Hematopoietic multipotent progenitor cell treated with erythropoietin and hydrocortisone succinate and interleukin-3 and kit ligand, for 4 days (in vitro differentiated cells): Measurements from ENCODE around the gene ATF6.
"Not testable (repeated sequence)": the region's sequence is repeated elsewhere in the genome, so short reads cannot be mapped to it uniquely, and the experiment has no call there.

ENCODE experiments used
- DNase-seq: peaks from one replicate; pipeline ENCODE4 v3.0.0-alpha.2; 2015

ATF6 gene

GRCh38 chr1:161766102-161766981, at the start of gene ATF6:
Gene ATF6 (plus strand): TSS chr1:161766320. CDS start chr1:161766361, 41 bp downstream.
- DNase-seq: peak; percentile 96

GRCh38 chr1:161718559-161719324, 47.4 kb upstream of the ATF6 start:
- DNase-seq: no peak

- no peak for DNase-seq
Observed at GRCh38 chr1:161719325-161719611, 46.9 kb upstream of the ATF6 start.

GRCh38 chr1:161720422-161720821, 45.7 kb upstream of the ATF6 start:
- peak; percentile 40 for DNase-seq

GRCh38 chr1:161720956-161721737, 45.0 kb upstream of the ATF6 start, which contains the start of gene FCRLB:
Gene FCRLB (plus strand): TSS chr1:161721544. CDS start chr1:161722673, 1,129 bp downstream.
- DNase-seq: peak; percentile 41

GRCh38 chr1:161721738-161722343, 44.3 kb upstream of the ATF6 start:
- peak; percentile 77 for DNase-seq

- no peak for DNase-seq
Observed at GRCh38 chr1:161722406-161722805, 43.7 kb upstream of the ATF6 start.

GRCh38 chr1:161723459-161724141, 42.5 kb upstream of the ATF6 start:
- no peak for DNase-seq

GRCh38 chr1:161725258-161725907, 40.7 kb upstream of the ATF6 start:
- not testable (repeated sequence) for DNase-seq

- DNase-seq: peak; percentile 76
Observed at GRCh38 chr1:161725908-161726472, 40.1 kb upstream of the ATF6 start.

GRCh38 chr1:161726473-161727255, 39.5 kb upstream of the ATF6 start:
- peak; percentile 95 for DNase-seq

- peak; percentile 80 for DNase-seq
Observed at GRCh38 chr1:161727256-161727924, 38.7 kb upstream of the ATF6 start.

GRCh38 chr1:161728376-161729226, 37.5 kb upstream of the ATF6 start:
- no peak for DNase-seq

GRCh38 chr1:161730050-161730564, 36.0 kb upstream of the ATF6 start:
- peak; percentile 22 for DNase-seq

- DNase-seq: no peak
Observed at GRCh38 chr1:161731241-161731640, 34.9 kb upstream of the ATF6 start.

- DNase-seq: peak; percentile 63
Observed at GRCh38 chr1:161731981-161732718, 34.0 kb upstream of the ATF6 start.

GRCh38 chr1:161733526-161733925, 32.6 kb upstream of the ATF6 start:
- DNase-seq: no peak

- DNase-seq: no peak
Observed at GRCh38 chr1:161735837-161736236, 30.3 kb upstream of the ATF6 start.
